ENCODE data around the gene SDHAF3.

GRCh38 chr7:97096661-97097060, 20.8 kb upstream of the SDHAF3 start:
- TF ChIP-seq POLR2A (IDR thresholded peaks at IDR 0.05), result no peak
- no peak for TF ChIP-seq CTCF (IDR thresholded peaks at IDR 0.05 in 8 of 11, conservative IDR thresholded peaks at IDR 0.05 in 3 of 11)
